Head of caudate nucleus (tissue), 42 donors: Measurements from ENCODE around the gene LIN28A.
"Not testable (repeated sequence)": the region's sequence is repeated elsewhere in the genome, so short reads cannot be mapped to it uniquely, and the experiment has no call there.

Source experiments
- DNase-seq, 42 donors: peaks; one replicate each; pipeline versions ENCODE4 v3.0.0 to v3.0.0-alpha.2; 2020 to 2021; ENCODE audit warnings: mixed read lengths in 7 of 42
- intact Hi-C: fragments of 100-400 bp; cut with DNase I; formaldehyde crosslinking; loops from one replicate; pipeline ENCODE4 v1.15.0; 2022

Gene LIN28A, protein sequence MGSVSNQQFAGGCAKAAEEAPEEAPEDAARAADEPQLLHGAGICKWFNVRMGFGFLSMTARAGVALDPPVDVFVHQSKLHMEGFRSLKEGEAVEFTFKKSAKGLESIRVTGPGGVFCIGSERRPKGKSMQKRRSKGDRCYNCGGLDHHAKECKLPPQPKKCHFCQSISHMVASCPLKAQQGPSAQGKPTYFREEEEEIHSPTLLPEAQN

DNA sequence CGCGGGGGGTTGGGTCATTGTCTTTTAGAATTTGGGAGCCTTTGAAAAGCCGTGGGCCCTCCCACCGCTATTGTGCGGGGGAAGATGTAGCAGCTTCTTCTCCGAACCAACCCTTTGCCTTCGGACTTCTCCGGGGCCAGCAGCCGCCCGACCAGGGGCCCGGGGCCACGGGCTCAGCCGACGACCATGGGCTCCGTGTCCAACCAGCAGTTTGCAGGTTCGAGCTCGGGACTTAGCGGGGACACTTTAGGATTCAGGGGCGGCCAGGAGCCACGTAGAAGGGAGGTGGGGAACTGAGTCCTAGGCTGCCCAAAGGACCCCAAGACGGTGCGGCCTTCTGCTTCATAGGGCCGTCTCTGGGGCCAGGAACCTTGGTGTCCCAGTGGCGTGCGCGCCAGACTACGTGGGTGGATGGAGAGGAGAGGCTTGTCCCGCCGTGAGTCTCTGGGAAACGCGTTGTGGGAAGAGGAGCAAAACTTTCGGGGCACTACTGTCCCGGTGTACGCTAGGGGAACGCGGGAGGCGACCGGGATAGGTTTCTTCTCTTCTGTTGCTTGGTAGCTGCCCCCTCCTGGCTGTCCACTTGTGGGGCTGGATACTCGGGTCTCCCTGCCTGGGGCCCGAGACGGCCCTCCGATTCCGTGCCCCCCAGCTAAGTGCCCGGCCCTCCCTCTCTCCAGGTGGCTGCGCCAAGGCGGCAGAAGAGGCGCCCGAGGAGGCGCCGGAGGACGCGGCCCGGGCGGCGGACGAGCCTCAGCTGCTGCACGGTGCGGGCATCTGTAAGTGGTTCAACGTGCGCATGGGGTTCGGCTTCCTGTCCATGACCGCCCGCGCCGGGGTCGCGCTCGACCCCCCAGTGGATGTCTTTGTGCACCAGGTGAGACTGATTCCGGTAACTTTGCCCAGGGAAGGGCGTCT, at the start of gene LIN28A:
Gene LIN28A (plus strand): TSS at position 112 of the 918 bp plus-strand sequence. CDS start 75 bp downstream, at position 187.
- intact Hi-C loops, result no loop called here
- peak in 1 of 42 donors; percentile 19 for DNase-seq

DNA sequence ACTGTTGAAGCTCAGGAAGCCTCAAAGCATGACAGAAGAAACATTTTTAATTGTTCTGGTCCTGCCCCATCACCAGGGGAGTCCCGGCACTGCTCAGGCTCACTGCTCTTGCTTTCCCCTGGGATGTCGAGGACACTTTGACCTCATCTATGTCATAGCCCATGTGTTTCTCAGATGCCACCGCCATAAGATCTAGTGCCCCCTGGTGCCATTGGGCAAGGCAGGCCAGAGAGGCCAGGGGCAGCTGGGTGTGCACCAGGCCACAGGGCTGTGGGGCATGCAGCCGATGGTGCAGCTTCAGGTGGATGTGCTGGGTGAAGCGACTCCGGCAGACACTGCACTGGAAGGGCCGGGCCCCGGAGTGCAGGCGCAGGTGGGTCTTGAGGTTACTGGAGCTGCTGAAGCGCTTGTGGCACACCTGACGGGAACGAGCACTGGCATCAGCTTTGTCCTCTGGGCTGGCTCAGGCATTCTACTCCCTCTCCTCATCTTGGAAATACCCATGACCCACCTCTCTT, 49.0 kb upstream of the LIN28A start:
- DNase-seq, result no peak
- intact Hi-C loops, result no loop called here

DNA sequence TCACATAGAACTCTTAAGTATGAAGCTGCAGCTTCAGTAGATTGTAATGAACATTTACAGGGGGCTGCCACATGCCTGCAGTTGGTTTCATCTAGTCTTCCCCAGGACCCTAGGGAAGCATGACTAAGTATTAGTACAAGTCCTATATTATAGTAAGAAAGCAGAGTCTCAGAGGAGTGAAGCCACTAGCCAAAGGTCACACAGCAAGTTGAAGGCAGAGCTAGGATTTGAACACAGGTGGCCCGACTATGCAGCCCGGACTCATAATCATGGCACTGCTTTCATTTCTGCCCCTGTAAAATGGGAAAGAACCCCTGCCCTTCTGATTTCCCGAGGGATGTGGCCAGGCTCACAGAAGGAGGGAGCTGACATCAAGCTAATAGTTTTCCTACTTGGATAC, 48.3 kb upstream of the LIN28A start:
- intact Hi-C loops, result no loop called here
- no peak for DNase-seq

DNA sequence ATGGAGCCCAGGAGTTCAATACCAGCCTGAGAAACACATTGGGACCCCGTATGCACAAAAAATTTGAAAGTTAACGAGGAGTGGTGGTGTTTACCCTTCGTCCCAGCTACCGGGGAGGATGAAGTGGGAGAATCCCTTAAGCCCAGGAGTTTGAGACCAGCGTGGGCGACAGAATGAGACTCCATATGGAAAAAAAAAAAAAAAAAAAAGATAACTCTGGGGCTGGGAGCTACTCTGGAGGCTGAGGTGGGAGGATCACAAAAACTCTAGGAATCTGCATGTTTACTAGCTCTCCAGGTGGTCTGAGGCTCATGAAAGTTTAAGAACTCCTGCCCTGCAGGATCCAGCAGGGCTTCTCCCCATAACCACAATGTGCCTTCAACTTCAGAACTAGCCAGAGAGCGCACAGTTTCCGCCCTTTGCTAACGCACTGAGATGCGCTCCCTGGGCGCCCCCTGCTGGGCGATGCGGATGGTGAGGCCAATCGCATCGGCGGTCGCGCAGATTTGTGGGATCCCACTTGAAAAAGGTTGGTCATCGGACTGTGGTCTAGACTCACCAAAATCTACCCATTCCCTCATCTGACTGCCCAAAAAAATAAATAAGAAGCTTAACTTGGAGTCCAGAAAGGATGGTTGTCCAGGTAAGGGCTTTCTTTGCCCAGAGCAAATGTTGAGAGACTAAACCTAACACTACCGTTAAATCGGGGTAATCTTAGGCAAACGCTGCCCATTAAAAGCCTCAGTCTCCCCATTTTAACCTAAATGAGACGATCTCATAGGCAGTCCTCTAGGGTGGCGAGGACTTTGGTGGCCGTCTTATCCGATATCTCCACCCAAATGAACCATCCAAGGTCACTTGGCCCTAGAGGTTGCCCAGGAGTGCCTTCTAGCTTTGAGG, 46.8 kb upstream of the LIN28A start:
- intact Hi-C loops, result no loop called here

DNA sequence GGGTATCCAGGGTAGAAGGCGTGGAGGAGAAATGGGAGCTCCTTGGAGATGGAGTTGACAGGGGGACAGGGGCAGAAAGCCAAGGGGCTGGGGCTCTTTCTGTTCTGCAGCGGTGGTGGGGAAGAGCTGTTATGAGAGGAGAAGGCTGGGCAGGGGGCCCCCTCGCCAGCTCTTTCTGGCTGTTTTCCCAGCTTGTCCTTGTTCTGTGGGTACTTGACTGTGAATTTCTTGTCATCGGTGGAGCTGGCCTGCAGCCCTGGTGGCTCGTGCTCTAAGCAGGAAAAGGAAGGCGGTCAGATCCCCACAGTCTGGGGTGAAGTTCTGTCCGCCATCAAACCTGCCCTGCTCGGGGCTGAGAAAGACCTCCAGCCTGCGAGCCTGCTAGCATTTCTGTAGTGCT, 45.7 kb upstream of the LIN28A start:
- peak in 8 of 42 donors; percentile 2 to 44 (median 18) for DNase-seq
- intact Hi-C loops, result no loop called here

More for the DNA sequence above, 46.8 kb upstream of the LIN28A start:
- DNase-seq, result peak; percentile 31 to 91 (median 76)

DNA sequence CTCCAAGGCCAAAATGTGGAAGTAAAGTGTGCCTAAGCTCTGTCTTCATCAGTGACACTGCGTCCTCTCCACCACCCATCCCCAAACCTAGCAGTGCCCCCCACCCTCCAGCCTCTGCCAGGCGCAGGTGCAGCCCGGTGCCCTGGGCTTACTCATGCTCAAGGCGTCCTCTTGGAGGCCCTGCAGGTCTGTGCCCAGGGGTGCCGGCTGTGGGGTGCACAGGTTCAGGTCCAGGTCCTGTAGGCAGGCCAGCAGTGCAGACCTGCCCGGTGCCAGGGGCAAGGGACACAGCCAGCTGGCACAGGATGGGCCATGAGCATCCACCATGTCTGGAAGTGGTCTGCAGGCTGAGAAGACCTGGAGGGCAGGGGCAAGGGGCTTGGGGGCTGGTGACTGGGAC, 43.2 kb upstream of the LIN28A start:
- no peak for DNase-seq
- intact Hi-C loops, result no loop called here

DNA sequence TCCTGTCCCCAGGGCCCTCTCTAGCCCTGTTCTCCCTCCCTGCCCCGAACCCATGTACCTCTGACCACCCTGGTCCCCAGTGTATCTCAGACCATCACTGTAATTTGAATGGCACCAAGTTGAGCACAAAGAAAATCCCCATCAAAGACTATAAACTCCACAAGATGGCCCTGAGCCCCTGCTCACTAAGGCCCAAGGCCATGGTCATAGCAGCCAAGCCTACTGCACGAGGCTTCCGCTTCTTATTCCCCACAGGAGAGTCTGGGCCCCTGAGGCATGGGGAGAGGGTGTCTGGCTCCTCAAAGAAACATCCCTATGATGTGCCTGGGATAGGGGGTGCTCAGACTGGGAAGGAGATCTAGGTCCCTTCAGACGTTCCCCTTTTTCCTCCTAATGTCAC, 42.6 kb upstream of the LIN28A start:
- DNase-seq, result no peak
- intact Hi-C loops, result no loop called here

DNA sequence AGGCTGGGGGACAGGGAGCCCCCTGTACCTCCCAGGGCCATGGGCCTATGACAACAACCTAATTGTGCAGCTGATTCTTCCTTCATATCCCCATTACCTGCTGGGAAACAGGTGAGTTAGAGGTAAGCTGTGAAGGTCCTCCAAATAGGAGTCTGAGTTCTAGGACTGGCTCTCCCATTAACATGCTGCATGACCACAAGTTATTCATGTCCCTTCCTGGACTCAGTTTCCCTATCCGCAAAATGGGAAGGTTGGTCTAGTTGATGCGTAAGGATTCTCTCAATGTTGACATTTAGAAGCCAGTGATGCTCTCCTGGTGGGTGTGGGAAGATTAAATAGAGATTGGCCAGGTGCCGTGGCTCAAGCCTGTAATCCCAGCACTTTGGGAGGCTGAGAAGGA, 42.1 kb upstream of the LIN28A start:
- DNase-seq, result no peak
- intact Hi-C loops, result no loop called here

DNA sequence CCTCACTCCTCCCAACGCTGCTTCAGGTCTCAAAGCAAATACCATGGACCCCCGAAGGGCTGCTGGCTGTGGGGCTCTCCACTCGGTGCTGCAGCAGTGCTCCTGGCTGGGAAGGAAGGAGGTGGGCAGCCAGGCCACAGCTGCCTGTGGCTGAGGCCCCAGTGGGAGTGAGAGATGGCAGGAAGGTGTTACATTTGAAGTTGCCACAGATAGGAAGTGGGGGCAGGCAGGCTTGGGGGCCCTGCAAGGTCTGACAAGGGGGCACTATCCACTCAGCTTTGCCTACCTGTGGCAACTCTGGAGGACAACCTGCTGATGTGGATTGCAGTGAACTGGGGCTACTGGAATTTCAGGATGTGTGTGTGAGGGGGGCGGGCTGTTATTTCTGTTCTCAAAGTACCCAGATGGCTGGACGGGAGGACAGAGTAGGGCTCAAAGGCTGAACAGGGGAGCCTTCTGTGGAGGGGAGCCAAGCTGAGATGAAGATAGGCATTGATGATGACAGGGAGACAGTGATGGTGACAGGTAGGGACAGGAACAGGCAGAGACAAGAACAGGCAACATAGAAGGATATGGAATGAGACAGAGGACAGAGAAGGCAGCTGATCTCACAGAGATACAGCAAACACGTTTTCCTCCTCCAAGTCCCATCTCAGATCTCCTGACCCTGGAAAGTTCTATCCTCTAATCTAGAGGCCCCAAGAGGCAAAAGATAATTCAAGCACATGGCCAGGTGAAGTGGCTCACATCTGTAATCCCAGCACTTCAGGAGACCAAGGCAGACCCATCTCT, 39.8 kb upstream of the LIN28A start:
- DNase-seq, result no peak
- intact Hi-C loops, result no loop called here

DNA sequence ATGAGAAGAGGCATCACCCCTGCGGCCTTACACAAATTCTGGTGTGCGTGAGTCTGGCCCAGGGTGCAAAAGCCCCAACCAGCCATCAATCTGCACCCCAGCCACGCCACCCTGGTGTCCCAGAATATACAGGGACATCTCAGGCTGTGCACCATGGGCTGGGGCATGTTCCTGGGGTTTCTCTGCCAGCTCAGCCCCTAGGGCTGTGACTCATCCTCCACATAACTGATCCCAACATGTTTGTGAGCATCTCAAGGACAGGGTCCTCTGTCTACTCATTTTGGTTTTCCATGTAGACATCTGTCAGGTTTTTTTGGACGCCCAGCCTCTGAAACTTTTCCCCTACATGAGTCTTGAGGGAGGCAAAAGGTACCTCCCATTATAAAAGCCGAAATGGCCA, 38.6 kb upstream of the LIN28A start:
- DNase-seq, result no peak
- intact Hi-C loops, result no loop called here

DNA sequence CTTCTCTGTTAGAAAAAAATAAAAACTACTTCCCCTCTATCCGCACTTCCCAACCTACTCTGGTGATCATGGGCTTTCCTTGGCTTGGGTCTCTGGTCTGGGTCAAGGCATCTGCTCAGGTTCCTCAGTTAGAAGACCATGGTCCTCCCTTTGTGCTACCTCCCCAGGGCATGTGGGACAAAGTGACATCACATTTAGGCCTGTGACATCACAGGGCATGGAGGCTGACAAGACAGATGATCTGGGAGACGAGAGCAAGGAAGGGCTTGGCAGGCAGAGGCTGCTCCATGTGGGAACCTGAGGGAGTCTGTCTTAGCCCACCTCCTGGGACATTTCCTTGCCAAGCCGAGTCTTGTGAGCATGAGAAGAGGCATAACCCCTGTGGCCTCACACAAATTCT, 38.0 kb upstream of the LIN28A start, which contains the start of gene ZNF683:
Gene ZNF683 (minus strand): TSS at position 140 of the 400 bp plus-strand sequence. CDS start 4,179 bp downstream, outside the sequence.
- DNase-seq, intact Hi-C loops: not testable (repeated sequence)

DNA sequence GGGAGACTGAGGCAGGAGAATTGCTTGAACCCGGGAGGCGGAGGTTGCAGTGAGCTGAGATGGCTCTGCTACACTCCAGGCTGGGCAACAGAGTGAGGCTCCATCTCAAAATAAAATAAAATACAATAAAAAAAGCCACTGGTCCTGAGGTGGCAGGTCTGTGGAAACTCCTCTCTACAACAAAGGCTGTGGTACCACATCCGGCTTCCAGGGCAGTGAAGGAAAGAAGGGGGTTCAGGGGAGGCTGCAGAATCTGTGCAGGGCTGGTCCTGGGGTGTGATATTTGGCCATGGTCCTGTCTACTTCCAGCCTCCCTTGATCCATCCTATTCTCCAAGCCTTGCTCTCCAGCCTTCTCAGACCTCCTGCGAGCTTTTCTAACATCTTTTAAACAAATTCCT, 37.3 kb upstream of the LIN28A start:
- DNase-seq, result no peak
- intact Hi-C loops, result no loop called here

DNA sequence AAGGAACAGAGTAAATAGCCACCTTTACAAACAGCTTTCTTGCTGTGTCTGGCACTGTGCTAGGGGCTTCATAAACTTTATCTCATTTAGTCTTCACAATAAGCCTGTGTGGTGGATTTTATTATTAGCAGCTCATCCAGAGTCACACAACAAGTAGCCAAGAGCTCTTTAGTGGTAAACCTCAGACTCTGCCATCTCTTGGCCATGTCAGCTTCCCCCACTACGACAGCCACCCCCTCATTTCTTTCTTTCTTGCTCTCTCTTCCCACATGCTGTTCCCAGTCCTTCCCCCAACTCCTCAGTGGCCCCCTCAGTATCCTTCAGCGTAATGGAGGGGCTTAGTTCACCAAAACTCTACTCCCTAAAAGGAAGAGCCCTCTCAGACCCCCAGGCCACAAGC, 36.8 kb upstream of the LIN28A start:
- no peak for DNase-seq
- intact Hi-C loops, result no loop called here

DNA sequence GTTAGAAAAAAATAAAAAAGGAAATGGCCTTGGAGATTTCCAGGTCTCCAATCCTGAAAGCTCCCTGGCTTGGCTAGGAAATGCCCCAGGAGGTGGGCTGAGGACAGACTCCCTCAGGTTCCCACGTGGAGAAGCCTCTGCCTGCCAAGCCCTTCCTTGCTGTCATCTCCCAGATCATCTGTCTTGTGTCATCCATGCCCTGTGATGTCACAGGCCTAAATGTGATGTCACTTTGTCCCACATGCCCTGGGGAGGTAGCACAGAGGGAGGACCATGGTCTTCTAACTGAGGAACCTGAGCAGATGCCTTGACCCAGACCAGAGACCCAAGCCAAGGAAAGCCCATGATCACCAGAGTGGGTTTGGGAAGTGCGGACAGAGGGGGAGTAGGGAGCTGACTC, 36.3 kb upstream of the LIN28A start:
- DNase-seq, intact Hi-C loops: not testable (repeated sequence)

DNA sequence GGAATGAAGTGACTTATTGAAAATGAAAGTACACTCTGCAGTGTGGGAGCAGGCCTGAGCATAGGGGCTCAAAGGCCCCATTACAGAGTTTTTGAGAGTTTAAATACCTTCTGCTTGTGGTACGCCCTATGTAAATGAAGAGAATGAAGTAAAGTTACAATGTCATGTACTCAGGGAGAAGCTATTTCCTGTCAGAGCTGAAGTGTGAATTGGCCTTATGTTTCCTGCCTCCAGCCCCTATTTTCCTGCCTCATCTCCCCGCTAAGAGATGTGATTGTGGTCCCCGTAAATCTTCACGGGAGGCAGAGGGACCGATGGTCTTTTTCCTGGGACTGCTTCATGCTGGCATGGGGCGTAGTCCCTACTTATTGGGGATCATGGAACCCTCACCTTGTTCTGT, 35.5 kb upstream of the LIN28A start:
- intact Hi-C loops, result no loop called here
- no peak for DNase-seq

DNA sequence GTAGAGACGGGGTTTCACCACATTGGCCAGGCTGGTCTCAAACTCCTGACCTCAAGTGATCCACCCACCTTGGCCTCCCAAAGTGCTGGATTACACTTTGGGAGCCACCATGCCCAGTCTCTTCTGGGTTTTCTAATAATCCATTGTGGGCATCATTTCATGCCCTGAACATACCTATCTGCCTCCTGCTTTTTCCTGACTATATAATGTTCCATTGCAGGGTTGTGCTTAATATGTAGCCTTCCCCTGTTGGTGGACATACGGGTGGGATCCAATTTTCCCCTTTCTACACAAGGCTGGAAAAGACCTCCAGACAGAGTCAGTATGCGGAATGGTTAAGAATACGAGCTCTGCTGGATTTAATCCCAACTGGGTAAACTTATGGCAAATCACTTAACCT, 34.6 kb upstream of the LIN28A start:
- intact Hi-C loops, result no loop called here
- no peak for DNase-seq

DNA sequence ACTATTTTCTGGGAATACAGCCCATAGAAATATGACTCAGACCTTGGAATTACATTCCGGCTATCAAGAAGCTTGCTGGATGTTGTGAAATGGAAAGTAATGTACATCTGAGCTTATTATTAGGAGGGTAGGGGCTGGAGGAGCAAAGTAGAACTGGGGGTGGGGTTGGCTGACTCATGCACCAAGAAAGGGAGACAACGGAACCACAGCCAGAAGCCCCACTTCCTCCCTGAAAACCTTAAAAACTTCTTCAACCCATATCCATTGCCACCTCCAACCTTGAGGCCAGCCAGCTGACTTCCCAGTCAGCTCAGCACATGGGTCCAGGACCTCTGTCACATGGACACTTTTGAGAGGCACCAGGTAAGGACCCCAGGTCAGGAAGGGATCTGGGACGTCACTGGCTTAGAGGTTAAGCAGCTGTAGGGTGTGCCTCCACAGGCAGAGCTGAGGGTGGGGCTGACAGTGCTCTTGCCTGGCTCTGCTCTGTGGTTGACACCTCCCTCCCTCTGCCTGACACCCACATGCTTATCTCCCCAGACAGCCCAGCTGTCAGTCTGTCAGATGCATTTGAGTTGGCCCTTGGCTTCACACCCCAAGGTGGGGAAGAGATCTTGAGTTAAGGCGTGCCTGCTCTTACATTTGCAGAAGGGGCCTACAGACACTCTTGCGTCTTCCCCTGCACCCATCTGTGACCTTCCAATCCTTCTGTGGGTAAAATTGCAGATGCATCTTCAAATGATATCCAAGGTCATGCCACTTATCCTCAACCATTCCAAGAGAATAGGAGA, 32.3 kb upstream of the LIN28A start:
- intact Hi-C loops, result no loop called here
- DNase-seq, result peak in 12 of 42 donors; percentile 12 to 72 (median 31)

DNA sequence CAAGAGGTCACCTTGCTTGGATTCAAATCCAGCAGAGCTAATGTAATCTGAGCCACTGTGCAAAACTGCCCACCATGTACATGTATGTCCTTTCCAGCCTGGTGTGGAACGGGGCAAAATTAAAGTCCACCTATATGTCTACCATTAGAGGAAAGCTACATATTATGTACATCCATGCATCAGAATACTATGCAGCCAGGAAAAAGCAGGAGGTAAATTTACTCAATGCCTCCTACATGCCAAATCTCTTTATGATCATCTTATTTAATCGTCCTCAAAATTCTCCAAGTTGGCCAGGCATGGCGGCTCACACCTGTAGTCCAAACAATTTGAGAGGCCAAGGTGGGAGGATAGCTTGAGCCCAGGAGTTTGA, 31.8 kb upstream of the LIN28A start:
- DNase-seq, result no peak
- intact Hi-C loops, result no loop called here
